ENCODE measurements around the gene WDR33.

WDR33 gene

DNA sequence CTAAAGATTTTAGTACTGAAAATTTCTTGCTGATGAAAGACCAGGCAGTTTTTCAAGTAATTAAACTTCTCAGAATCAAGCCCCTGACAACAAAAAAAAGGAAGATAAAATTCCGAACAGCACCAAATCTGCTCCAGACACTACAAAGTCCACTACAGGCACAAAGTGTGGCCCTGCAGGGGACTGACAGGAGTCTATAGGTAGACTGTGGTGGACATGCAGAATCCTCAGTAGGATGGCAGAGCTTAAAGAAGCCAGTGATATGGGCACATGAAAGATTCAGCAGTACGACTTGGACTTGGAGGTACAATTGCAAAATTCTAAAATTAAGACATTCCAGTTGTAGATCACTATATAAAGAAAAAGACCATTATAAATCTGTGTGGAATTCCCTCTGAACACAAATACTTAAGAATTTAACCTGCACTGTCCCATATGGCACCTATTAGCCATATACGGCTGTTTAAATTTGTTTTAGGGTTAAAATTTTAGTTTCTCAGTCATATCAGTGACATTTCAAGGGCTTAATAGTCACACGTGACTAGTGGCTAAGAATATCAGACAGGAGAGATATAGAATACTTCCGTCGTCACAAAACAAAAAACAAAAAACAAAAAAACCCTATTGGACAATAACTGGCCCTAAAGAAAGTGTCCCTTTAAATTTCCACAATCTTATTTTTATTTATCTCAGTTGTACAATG is 77.7 kb downstream of the WDR33 start:
- Histone ChIP-seq H3K27ac (ENCODE audit: extremely low read depth, low read depth, low read length) (no peak overlapping the region), H3K4me3 (ENCODE audit: low read depth, low read length) (no peak overlapping the region), H3K4me1 (ENCODE audit: control insufficient read depth, insufficient read depth, low read length) (no peaks in the 10 kb centered on the region), H3K9me3 (ENCODE audit: control insufficient read depth, insufficient read depth, low read depth, low read length) (no peaks in the 10 kb centered on the region), H3K36me3 (ENCODE audit: control insufficient read depth in 2 of 2, insufficient read depth in 1 of 2, low read length in 2 of 2) (peaks cover 5 to 17% of the 10 kb centered on the region in 2 experiments; a peak in 2 of 3 replicates)
- no peak for TF ChIP-seq PRDM4 (tag by site-specific recombination; IDR thresholded peaks at IDR 0.05)
- no peak for TF ChIP-seq ZNF302 (tag by site-specific recombination; IDR thresholded peaks at IDR 0.05; ENCODE audit: low read depth)
- TF ChIP-seq ZNF776 (tag by site-specific recombination; IDR thresholded peaks at IDR 0.05; ENCODE audit: borderline replicate concordance), result no peak
- TF ChIP-seq ZNF335 (tag by site-specific recombination; conservative IDR thresholded peaks at IDR 0.05), result no peak
- no peak for TF ChIP-seq ZNF10 (tag by site-specific recombination; IDR thresholded peaks at IDR 0.05)
- no peak for TF ChIP-seq ZNF747 (tag by site-specific recombination; IDR thresholded peaks at IDR 0.05)
- TF ChIP-seq PATZ1 (tag by site-specific recombination; IDR thresholded peaks at IDR 0.05), result no peak
- TF ChIP-seq, protein P1, sequence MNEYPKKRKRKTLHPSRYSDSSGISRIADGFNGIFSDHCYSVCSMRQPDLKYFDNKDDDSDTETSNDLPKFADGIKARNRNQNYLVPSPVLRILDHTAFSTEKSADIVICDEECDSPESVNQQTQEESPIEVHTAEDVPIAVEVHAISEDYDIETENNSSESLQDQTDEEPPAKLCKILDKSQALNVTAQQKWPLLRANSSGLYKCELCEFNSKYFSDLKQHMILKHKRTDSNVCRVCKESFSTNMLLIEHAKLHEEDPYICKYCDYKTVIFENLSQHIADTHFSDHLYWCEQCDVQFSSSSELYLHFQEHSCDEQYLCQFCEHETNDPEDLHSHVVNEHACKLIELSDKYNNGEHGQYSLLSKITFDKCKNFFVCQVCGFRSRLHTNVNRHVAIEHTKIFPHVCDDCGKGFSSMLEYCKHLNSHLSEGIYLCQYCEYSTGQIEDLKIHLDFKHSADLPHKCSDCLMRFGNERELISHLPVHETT (tag by site-specific recombination; IDR thresholded peaks at IDR 0.05), result no peak
- no peak for TF ChIP-seq GLI2 (tag by site-specific recombination; IDR thresholded peaks at IDR 0.05; ENCODE audit: borderline replicate concordance, low read depth)
- no peak for TF ChIP-seq HOXC10 (CRISPR knock-in tag; IDR thresholded peaks at IDR 0.05)
- TF ChIP-seq MYNN (tag by site-specific recombination; IDR thresholded peaks at IDR 0.05; ENCODE audit: borderline replicate concordance), result no peak
- no peak for TF ChIP-seq ZNF426 (tag by site-specific recombination; IDR thresholded peaks at IDR 0.05)
- TF ChIP-seq ZNF19 (tag by site-specific recombination; IDR thresholded peaks at IDR 0.05; ENCODE audit: low read depth), result no peak
- TF ChIP-seq ZNF214 (tag by site-specific recombination; IDR thresholded peaks at IDR 0.05; ENCODE audit: borderline replicate concordance), result no peak
- TF ChIP-seq ZBTB1 (tag by site-specific recombination; IDR thresholded peaks at IDR 0.05), result no peak
- no peak for TF ChIP-seq YY2 (tag by site-specific recombination; IDR thresholded peaks at IDR 0.05)
- no peak for TF ChIP-seq ZNF366 (tag by site-specific recombination; conservative IDR thresholded peaks at IDR 0.05)
- TF ChIP-seq PRDM1 (tag by site-specific recombination; IDR thresholded peaks at IDR 0.05), result no peak
- TF ChIP-seq OSR2 (tag by site-specific recombination; IDR thresholded peaks at IDR 0.05), result no peak
- CTCF ChIA-PET, result no interaction called here
- POLR2A ChIA-PET, result no interaction called here

DNA sequence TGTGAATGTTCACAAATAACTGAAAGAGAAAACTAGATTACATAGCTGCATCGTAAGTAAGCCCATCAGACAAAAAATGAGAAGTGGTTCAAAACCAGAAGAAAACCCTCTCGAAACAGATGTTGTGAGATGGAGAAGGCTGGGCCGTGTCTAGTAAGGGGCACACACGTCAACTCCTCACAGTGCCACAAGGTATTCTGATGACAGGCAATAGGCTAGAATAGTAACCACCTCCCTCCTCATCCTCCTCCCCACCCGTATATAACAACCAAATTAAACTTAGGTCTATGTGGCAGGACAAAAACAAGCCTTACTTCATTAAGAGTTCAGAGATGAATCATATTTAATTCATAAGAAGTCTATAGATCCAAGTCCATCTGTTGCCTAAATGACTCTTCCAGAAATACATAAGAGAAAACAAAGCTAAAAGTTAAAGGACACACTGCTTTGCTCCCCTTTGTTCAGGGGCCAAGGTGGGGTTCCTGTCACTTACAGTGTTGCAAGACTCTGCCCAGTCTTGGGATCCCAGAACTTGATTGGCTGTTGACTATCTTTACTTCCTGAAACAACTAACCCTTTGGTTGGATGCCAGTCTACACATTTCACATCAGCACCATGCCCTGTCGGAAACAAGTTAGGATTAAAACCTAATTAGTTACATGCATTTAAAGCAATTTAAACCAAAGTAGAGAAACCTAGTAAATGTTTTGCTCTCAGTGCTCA is 84.7 kb downstream of the WDR33 start:
- Histone ChIP-seq H3K27ac (ENCODE audit: extremely low read depth, low read depth, low read length) (no peak overlapping the region), H3K4me1 (ENCODE audit: control insufficient read depth, insufficient read depth, low read length) (no peaks in the 10 kb centered on the region), H3K9me3 (ENCODE audit: control insufficient read depth, insufficient read depth, low read depth, low read length) (no peaks in the 10 kb centered on the region), H3K36me3 (ENCODE audit: control insufficient read depth in 2 of 2, insufficient read depth in 1 of 2, low read length in 2 of 2) (peaks cover 15 to 52% of the 10 kb centered on the region in 2 experiments), H3K4me3 (ENCODE audit: low read depth, low read length) (no peak overlapping the region)
- POLR2A ChIA-PET, result no interaction called here
- CTCF ChIA-PET, result no interaction called here
- TF ChIP-seq PRDM2 (tag by site-specific recombination; IDR thresholded peaks at IDR 0.05; ENCODE audit: borderline replicate concordance), result no peak
- TF ChIP-seq BCL11B (tag by site-specific recombination; IDR thresholded peaks at IDR 0.05; ENCODE audit: low read depth), result no peak
- TF ChIP-seq ZNF24 (tag by site-specific recombination; IDR thresholded peaks at IDR 0.05), result no peak
- no peak for TF ChIP-seq ZNF404 (tag by site-specific recombination; IDR thresholded peaks at IDR 0.05)

Data from HEK293 (cell line).